ENCODE data around the gene MEG3.

The MEG3 gene

DNA sequence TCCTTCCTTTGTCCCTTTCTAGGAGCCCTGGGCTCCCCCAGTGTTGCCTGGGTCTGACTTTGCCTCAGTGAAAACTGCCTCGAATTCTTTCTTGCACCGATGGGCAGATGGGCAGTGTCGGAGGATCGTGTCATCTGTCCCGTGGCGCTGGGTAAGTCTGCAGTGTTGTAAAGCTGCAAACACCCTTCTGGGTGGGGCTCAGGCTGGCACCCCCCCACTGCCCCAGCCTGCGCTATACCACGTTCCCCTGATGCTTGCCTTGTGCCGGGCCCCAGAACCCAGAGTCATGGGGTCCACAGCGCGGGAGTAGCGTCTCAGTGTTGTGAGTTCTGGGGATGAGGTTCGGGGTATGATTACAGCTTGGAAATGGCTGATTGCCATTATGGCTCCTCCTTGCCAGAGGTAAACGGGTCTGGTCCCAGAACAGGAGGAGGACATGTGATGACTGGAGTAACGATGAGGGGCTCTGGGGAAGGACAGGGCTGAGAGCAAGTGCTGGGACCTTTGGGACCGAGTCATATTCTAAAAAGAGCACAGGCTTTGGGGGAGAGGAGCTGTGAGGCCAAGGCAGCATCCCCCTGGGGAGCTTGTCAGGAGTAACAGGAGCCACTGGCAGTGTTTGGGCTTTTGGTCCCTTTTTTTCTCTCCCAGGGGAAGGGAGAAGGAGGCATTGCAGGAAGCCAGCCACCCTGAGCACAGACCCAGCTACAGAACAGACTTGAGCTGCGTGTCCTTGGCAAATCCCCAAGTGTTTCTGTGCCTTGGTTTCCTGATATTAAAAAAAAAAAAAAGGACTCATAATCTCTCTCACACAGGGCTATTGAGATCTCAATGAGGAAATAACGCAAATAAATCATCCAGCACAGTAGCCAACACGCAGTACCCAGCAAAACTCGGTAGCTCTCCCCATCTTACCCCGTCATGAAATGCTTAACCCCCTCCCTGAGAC, 73.3 kb downstream of the MEG3 start:
- peaks cover 79% of the 10 kb centered on the region for H3K27me3 Mint-ChIP-seq
- no peak overlapping the region for H3K27ac Mint-ChIP-seq
- H3K36me3 Mint-ChIP-seq (ENCODE audit: low read depth): no peaks in the 10 kb centered on the region
- H3K9me3 Mint-ChIP-seq: no peaks in the 10 kb centered on the region
- DNase-seq: peak; percentile 14
- H3K4me3 Mint-ChIP-seq: no peak overlapping the region
- H3K4me1 Mint-ChIP-seq (ENCODE audit: low read depth): no peaks in the 10 kb centered on the region

DNA sequence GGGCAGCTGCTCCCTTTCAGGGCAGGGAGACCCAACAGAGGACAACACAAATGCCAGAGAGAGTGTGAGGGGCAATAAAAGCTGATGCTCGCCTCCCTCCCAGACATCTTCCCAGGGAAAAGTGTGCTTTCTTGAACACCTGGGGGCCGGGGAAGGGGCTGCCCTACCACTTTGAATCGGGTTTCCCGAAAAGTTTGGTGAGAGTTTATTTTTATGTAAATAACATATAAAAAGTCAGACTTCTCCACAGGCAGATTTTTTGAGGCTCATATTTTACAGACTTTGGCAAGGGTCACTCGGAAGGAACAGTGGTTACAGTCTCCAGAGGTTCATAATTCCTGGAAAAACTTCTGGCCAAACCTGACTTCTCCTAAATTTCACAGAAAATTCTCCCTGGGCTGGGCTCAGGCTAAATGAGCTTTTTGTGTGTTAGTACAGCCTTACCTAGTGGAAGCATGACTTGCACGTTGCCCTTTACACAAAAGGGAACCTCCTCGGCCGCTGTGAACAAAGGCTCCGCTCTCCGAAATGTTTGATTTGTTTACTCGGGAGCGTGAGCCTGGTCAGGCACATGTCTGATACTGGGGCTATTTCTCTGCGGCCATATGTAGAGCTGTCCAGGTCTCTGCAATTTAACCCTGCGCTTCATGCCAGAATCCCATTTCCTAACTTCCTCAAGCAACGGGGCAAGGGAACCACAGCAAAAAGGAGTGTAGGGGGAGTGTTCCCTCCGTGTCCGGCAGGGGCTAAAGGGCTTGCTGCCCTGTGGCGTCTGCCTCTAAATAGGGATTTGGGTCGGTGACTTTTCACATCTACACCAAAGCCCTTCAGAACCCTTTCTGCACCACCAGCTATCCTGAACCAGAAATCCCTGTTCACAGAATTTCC, 74.2 kb downstream of the MEG3 start:
- peak; percentile 11 for DNase-seq
- H3K4me1 Mint-ChIP-seq (ENCODE audit: low read depth): no peaks in the 10 kb centered on the region
- H3K9me3 Mint-ChIP-seq: no peaks in the 10 kb centered on the region
- H3K27ac Mint-ChIP-seq: no peak overlapping the region
- H3K36me3 Mint-ChIP-seq (ENCODE audit: low read depth): no peaks in the 10 kb centered on the region
- peaks cover 85% of the 10 kb centered on the region for H3K27me3 Mint-ChIP-seq
- H3K4me3 Mint-ChIP-seq: no peak overlapping the region

DNA sequence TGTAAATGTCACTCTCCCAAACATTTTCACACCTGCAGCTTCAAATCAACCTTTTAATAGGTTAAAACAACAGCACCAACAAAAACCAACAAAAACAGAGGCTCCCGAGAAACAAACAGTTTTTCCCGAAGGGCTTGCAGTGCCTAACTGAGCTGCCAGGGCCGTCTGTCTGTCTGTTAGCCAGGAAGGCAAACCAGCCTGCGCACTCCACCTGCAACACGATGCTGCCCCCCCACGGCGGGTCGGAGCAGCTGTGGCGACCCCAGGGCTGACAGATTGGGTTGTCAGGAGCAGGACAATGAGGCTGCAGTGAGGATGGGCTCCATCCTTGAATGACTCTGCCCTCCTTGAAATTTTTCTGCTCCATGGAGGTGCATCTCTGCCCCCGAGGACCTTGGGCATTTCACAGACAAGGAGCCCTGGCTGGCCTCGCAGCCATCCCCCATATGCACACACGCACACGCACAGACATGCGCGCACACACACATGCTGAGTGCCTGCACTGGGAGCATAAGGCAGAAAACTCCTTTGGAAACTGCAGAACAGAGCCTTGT, 75.0 kb downstream of the MEG3 start:
- Mint-ChIP-seq H3K9me3 (no peaks in the 10 kb centered on the region), H3K27ac (no peak overlapping the region), H3K27me3 (peaks cover 89% of the 10 kb centered on the region), H3K4me3 (no peak overlapping the region), H3K4me1 (ENCODE audit: low read depth) (no peaks in the 10 kb centered on the region), H3K36me3 (ENCODE audit: low read depth) (no peaks in the 10 kb centered on the region)
- DNase-seq: peak; percentile 30

- peaks cover 87% of the 10 kb centered on the region for H3K27me3 Mint-ChIP-seq
- DNase-seq: peak; percentile 12
- no peak overlapping the region for H3K4me3 Mint-ChIP-seq
- H3K36me3 Mint-ChIP-seq (ENCODE audit: low read depth): no peaks in the 10 kb centered on the region
- H3K4me1 Mint-ChIP-seq (ENCODE audit: low read depth): no peaks in the 10 kb centered on the region
- H3K27ac Mint-ChIP-seq: no peak overlapping the region
- no peaks in the 10 kb centered on the region for H3K9me3 Mint-ChIP-seq
Measured at GRCh38 chr14:100901391-100902183, 75.7 kb downstream of the MEG3 start.

DNA sequence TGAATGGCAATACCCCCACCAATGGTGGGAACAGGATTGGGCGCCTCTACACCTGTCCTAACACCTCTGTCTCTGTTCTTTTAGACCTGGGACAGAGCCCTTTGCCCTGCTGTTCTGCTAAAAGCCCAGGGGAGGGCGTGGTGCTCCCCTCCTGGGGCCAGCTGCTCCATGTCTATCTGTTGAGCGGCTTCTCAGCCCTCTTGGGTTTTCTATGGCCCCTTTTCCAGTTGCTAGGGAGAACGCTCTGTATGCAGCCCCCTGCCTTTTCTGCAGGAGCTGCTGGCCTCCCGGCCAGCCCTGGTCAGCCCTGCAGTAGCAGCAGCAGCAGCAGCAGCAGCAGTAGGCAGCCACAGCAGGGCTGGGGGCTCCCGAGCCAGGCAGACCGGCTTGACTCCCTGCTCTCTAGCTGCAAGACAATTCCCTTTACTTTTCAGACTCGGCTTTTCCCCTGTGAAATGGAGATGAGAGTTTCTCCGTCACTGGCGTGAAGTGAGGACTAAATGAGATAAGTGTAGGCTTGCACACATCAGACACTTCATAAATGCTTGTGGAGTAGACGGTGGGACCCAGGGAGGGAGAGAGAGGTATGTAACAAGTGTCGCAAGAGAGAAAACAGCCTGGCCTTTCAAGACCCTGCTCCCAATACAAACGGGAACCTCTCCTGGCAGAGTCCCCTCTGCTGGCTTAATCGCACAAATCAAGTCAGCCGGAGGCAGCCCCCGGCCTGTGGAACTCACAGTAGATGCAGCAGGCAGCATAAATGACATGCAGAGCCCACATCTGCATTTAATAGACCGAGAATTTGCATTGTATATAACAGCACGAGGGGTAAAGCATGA, 76.6 kb downstream of the MEG3 start:
- no peaks in the 10 kb centered on the region for H3K4me1 Mint-ChIP-seq (ENCODE audit: low read depth)
- H3K27me3 Mint-ChIP-seq: peaks cover 83% of the 10 kb centered on the region
- DNase-seq: peak; percentile 9

DNA sequence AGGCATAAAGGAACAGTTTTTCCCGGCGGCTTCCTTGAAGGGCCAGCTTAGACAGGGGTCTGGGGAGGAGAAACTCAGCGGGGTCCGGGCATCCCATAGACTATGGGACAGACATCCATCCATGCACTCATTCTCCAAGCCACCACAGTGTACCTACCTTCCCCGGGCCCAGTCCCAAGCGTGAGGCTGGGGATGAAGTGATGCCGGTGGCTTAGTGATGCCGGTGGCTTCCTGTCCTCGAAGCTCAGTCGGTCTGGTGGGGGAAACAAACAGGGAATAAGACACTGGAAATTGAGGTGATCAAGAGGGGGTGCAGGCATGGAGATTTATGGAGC, 77.2 kb downstream of the MEG3 start:
- H3K4me1 Mint-ChIP-seq (ENCODE audit: low read depth): no peaks in the 10 kb centered on the region
- no peaks in the 10 kb centered on the region for H3K36me3 Mint-ChIP-seq (ENCODE audit: low read depth)
- no peak overlapping the region for H3K27ac Mint-ChIP-seq
- H3K27me3 Mint-ChIP-seq: peaks cover 83% of the 10 kb centered on the region
- no peak overlapping the region for H3K4me3 Mint-ChIP-seq
- no peaks in the 10 kb centered on the region for H3K9me3 Mint-ChIP-seq
- DNase-seq: no peak

More for the DNA sequence above, 76.6 kb downstream of the MEG3 start:
- no peaks in the 10 kb centered on the region for H3K9me3 Mint-ChIP-seq
- no peak overlapping the region for H3K4me3 Mint-ChIP-seq
- H3K27ac Mint-ChIP-seq: no peak overlapping the region
- H3K36me3 Mint-ChIP-seq (ENCODE audit: low read depth): no peaks in the 10 kb centered on the region

- DNase-seq: no peak
- Mint-ChIP-seq H3K9me3 (no peaks in the 10 kb centered on the region), H3K27ac (no peak within 1 kb of the TSS), H3K36me3 (ENCODE audit: low read depth) (no peaks in the 10 kb centered on the region), H3K4me3 (no peak within 1 kb of the TSS), H3K4me1 (ENCODE audit: low read depth) (no peaks in the 10 kb centered on the region), H3K27me3 (peaks cover 77% of the 10 kb centered on the region)
Measured at GRCh38 chr14:100903672-100904185, 77.8 kb downstream of the MEG3 start, which contains the start of gene RTL1. Gene RTL1 (minus strand): TSS chr14:100903722. CDS start chr14:100884788, 18,934 bp downstream.

DNA sequence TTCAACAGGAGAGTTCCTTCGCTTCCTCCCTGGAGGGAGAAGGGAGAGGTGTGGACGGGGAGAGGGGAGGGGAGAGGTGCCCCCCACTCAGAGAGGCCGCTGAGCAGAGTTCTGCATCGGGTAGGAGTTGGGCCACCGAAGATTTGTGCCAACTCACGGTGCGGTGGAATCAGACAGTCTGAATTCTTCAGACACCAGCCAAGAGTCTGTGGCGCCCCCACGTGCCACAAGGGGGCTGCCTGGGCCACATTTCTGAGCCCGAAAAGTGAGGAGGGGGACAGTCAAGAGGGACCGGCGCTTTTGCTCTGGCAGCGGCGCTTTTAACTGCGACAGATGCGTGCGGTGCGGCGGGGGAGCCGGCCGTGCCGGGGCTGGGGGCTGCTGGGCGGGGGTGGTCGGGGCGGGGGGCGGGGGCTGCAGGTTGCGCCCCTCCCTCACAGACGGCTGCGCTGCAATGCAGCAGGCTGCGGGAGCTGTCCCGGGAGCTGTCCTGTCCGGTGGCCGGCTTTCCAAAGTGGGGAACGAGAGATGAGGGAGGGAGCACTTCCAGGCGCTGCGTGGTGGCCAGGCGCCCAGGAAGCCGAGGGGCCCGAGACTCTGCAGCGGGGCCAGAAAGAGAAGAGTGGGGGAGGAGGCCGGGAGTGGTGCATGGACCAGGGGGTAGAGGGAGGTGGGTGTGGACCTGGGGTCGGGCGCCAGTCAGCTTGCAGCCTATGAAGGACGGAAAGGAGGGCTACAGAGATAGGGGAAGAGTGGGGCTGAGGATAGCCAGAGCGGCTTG, 78.6 kb downstream of the MEG3 start:
- no peaks in the 10 kb centered on the region for H3K4me1 Mint-ChIP-seq (ENCODE audit: low read depth)
- H3K27me3 Mint-ChIP-seq: peaks cover 69% of the 10 kb centered on the region
- H3K27ac Mint-ChIP-seq: no peak overlapping the region
- no peaks in the 10 kb centered on the region for H3K9me3 Mint-ChIP-seq
- peak; percentile 21 for DNase-seq
- H3K36me3 Mint-ChIP-seq (ENCODE audit: low read depth): no peaks in the 10 kb centered on the region
- H3K4me3 Mint-ChIP-seq: no peak overlapping the region

- peak; percentile 9 for DNase-seq
- H3K36me3 Mint-ChIP-seq (ENCODE audit: low read depth): no peaks in the 10 kb centered on the region
- no peaks in the 10 kb centered on the region for H3K4me1 Mint-ChIP-seq (ENCODE audit: low read depth)
- no peak overlapping the region for H3K27ac Mint-ChIP-seq
- H3K27me3 Mint-ChIP-seq: peaks cover 62% of the 10 kb centered on the region
- no peak overlapping the region for H3K4me3 Mint-ChIP-seq
- no peaks in the 10 kb centered on the region for H3K9me3 Mint-ChIP-seq
Measured at GRCh38 chr14:100905166-100905565, 79.2 kb downstream of the MEG3 start.

GRCh38 chr14:100906420-100906819, 80.5 kb downstream of the MEG3 start:
- DNase-seq: peak; percentile 15
- H3K27me3 Mint-ChIP-seq: peaks cover 50% of the 10 kb centered on the region
- H3K36me3 Mint-ChIP-seq (ENCODE audit: low read depth): no peaks in the 10 kb centered on the region
- H3K4me3 Mint-ChIP-seq: no peak overlapping the region
- H3K9me3 Mint-ChIP-seq: no peaks in the 10 kb centered on the region
- H3K4me1 Mint-ChIP-seq (ENCODE audit: low read depth): no peaks in the 10 kb centered on the region
- no peak overlapping the region for H3K27ac Mint-ChIP-seq

DNA sequence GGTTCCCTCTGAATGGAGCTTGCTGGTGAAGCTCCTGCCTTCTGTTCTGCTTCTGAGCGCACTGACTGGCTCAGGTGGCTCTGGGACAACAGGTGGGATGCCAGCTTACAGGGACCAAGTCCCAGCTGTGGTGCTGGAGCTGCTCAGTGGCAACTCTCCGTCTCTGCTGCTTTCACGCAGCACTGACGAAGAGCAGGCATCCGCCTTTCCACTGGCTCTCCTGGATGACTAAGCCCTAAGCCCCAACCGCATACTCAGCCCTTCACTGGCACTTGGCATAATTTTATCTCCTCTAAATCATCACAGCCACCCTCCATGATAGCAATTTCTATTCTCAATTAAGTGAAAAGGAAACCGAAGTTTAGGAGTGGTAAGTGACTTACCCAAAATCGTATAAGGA, 81.3 kb downstream of the MEG3 start:
- Mint-ChIP-seq H3K27me3 (peaks cover 41% of the 10 kb centered on the region), H3K4me1 (ENCODE audit: low read depth) (no peaks in the 10 kb centered on the region), H3K4me3 (no peak overlapping the region), H3K36me3 (ENCODE audit: low read depth) (no peaks in the 10 kb centered on the region), H3K27ac (no peak overlapping the region), H3K9me3 (no peaks in the 10 kb centered on the region)
- DNase-seq: no peak

DNA sequence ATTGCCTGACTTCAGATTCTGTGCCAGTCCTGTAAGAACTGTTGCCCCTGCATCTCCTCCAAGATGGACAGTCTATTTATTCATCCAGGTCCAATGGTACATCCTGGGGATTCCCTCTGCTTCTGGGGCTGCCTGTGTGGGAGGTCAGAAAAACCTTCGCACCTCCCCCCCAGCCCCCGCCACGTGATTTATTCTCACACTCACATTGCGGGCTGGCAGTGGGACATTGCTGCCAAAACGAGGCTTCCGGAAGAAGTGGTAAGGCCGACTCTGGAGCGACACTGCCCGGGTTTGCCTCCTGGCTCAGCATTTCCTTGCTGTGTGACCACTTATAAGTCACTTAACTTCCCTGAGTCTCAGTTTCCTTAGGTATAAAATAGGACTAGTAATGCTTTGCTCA, 83.5 kb downstream of the MEG3 start:
- Mint-ChIP-seq H3K9me3 (no peaks in the 10 kb centered on the region), H3K27ac (no peak overlapping the region), H3K27me3 (peaks cover 21% of the 10 kb centered on the region), H3K36me3 (ENCODE audit: low read depth) (no peaks in the 10 kb centered on the region), H3K4me1 (ENCODE audit: low read depth) (no peaks in the 10 kb centered on the region), H3K4me3 (no peak overlapping the region)
- DNase-seq: no peak

Data from activated T-cell treated with anti-CD3 and anti-CD28 coated beads, Interleukin-2, amount 50 U/mL, for 24 hours (primary cell).